Progenitor cell of endocrine pancreas (in vitro differentiated cells): ENCODE data around the gene DIAPH2. TPM values are rescaled to one million over a fixed set of nuclear protein-coding genes. Genes with fewer than 3 reads are reported as not detected.

Experiments
- DNase-seq: peaks from one replicate; pipeline ENCODE4 v3.0.0; 2021; ENCODE audit warnings: low spot score; ENCODE audit not compliant: unreplicated experiment
- H3K27ac Mint-ChIP-seq: 2 replicates; pipeline ENCODE4 v1.8.0; 2021; ENCODE audit warnings: mild to moderate bottlenecking, moderate library complexity, mixed read lengths
- H3K27me3 Mint-ChIP-seq: 2 replicates; pipeline ENCODE4 v1.8.0; 2021; ENCODE audit warnings: mixed read lengths
- H3K36me3 Mint-ChIP-seq: 2 replicates; pipeline ENCODE4 v1.8.0; 2022; ENCODE audit warnings: mixed read lengths; ENCODE audit not compliant: insufficient read depth
- H3K4me1 Mint-ChIP-seq: 2 replicates; pipeline ENCODE4 v1.8.0; 2021; ENCODE audit warnings: low read depth, mixed read lengths
- H3K4me3 Mint-ChIP-seq: 2 replicates; pipeline ENCODE4 v1.8.0; 2021; ENCODE audit warnings: low read depth, mild to moderate bottlenecking, moderate library complexity, mixed read lengths
- H3K9me3 Mint-ChIP-seq: 2 replicates; pipeline ENCODE4 v1.8.0; 2021; ENCODE audit warnings: low read depth, mixed read lengths
- total RNA-seq: library from RNA; stranded (reverse); gene quantifications from 2 replicates; pipeline ENCODE4 v1.2.1, GENCODE V29; 2021
- TF ChIP-seq, protein P1 (sequence below): fragments of 200-600 bp; sonication (generic); IDR thresholded peaks from one replicate; pipeline ENCODE4 v1.5.0; 2021; ENCODE audit warnings: antibody characterized with exemption, mild to moderate bottlenecking; ENCODE audit not compliant: unreplicated experiment

The DIAPH2 gene
- total RNA-seq, 1 donor from 2014 or later, result 29.7 TPM

DNA sequence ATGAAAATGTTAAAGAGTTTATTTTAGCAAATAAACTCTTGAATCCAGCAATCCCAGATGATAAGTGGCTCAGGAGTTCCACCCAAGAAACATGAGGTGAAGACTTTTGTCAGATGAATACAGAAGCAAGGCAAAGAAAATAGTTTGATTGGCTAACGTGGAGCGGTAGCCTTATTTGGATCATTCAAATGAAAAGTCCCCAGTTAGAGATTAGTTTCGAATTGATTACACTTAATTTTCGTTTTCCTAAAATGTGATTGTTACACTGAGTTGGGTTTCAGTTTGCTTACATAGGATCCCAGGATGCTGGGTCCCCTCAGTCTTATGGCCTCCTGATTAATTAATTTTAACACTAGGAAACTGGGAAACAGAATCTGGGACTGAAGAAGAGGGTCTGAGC is 122.7 kb downstream of the DIAPH2 start:
- DNase-seq, result no peak
- H3K4me1 Mint-ChIP-seq, result no peaks in the 10 kb centered on the region
- TF ChIP-seq, protein P1, sequence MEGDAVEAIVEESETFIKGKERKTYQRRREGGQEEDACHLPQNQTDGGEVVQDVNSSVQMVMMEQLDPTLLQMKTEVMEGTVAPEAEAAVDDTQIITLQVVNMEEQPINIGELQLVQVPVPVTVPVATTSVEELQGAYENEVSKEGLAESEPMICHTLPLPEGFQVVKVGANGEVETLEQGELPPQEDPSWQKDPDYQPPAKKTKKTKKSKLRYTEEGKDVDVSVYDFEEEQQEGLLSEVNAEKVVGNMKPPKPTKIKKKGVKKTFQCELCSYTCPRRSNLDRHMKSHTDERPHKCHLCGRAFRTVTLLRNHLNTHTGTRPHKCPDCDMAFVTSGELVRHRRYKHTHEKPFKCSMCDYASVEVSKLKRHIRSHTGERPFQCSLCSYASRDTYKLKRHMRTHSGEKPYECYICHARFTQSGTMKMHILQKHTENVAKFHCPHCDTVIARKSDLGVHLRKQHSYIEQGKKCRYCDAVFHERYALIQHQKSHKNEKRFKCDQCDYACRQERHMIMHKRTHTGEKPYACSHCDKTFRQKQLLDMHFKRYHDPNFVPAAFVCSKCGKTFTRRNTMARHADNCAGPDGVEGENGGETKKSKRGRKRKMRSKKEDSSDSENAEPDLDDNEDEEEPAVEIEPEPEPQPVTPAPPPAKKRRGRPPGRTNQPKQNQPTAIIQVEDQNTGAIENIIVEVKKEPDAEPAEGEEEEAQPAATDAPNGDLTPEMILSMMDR, result no peak
- no peaks in the 10 kb centered on the region for H3K27me3 Mint-ChIP-seq
- H3K4me3 Mint-ChIP-seq, result no peak overlapping the region
- H3K27ac Mint-ChIP-seq, result peak overlapping the region; percentile 65
- H3K9me3 Mint-ChIP-seq, result peaks cover 3% of the 10 kb centered on the region
- peaks cover 13% of the 10 kb centered on the region for H3K36me3 Mint-ChIP-seq

DNA sequence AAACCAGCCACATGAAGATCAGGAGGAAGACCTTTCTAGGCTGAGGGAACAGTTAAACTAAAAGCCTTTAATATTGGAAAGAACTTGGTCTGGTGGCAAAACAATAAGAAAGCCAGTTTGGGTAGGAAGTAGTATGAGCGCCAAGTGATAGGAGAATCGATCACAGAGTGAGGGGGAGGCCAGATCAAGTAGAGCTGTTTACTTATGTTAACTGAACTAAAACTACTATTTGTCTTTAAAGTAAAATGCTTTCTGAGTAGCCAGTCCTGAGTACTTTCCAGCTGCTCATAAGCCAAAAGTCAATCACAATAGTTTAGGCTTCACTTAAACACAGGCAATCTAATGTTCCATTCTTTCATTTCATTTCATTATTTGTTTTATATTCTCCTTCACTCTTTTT is 136.3 kb downstream of the DIAPH2 start:
- H3K9me3 Mint-ChIP-seq, result peaks cover 10% of the 10 kb centered on the region
- H3K4me3 Mint-ChIP-seq, result peak overlapping the region; percentile 11
- TF ChIP-seq, protein P1, result no peak
- peak overlapping the region; percentile 58 for H3K27ac Mint-ChIP-seq
- peaks cover 24% of the 10 kb centered on the region for H3K4me1 Mint-ChIP-seq
- peaks cover 9% of the 10 kb centered on the region for H3K36me3 Mint-ChIP-seq
- DNase-seq, result no peak
- H3K27me3 Mint-ChIP-seq, result no peaks in the 10 kb centered on the region

DNA sequence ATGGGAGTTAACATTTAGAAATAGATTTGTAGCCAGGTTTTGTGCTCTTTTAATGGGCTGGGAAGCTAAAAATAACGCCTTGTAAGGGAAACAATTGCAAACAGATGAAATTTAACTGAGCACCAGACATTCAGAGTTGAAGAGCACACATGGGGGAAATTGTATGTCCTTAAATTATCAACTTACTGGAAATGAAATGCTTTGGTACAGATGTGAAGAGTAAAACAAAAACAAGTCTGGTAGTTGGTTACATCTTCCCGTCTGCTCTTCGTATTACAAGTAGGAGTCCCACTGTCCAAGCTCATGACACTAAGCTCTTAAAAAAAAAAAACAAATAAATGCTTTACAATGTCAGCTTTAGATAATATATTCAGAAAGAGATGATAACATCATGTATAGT is 139.5 kb downstream of the DIAPH2 start:
- Mint-ChIP-seq H3K36me3 (no peaks in the 10 kb centered on the region), H3K27me3 (no peaks in the 10 kb centered on the region), H3K9me3 (no peaks in the 10 kb centered on the region), H3K27ac (no peak overlapping the region), H3K4me1 (peaks cover 28% of the 10 kb centered on the region), H3K4me3 (no peak overlapping the region)
- DNase-seq, result no peak
- TF ChIP-seq, protein P1, result no peak

DNA sequence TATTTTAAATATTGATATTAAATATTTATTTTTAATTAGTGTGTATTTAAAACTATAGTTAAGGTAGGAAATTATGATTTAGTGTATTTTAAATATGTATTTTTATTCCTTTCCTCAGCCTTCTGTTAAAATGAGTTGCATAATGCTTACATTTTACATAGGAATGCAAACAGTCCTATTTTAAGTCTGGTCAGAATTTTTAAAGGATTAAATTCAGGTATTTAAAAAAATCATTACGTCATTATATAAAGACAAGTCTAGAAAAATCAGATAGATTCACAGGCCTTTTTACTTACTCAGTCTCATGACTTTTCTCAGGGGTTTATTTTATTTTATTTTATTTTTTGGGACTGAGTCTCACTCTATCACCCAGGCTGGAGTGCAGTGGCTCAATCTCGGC is 148.7 kb downstream of the DIAPH2 start:
- TF ChIP-seq, protein P1, result no peak
- peaks cover 22% of the 10 kb centered on the region for H3K4me1 Mint-ChIP-seq
- H3K9me3 Mint-ChIP-seq, result no peaks in the 10 kb centered on the region
- no peak for DNase-seq
- H3K27ac Mint-ChIP-seq, result no peak overlapping the region
- H3K4me3 Mint-ChIP-seq, result no peak overlapping the region
- H3K36me3 Mint-ChIP-seq, result no peaks in the 10 kb centered on the region
- no peaks in the 10 kb centered on the region for H3K27me3 Mint-ChIP-seq

DNA sequence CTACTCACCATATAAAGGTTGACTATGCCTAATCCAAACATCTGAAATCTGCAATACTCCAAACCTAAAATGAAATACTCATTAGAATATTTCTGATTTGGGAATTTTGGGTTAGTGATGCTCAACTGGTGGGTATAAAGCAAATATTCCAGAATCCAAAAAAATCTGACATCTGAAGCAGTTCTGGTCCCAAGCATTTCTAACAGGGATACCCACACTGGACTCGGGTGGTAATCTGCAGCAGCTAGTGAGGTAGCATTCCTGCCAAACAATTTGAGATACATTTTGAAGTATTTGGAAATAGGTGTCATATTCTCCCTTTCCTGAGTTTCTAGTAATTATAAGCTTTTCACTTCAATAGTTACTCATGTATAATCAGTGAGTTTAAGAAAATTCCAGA is 149.5 kb downstream of the DIAPH2 start:
- Mint-ChIP-seq H3K27me3 (no peaks in the 10 kb centered on the region), H3K9me3 (no peaks in the 10 kb centered on the region), H3K4me3 (no peak overlapping the region), H3K27ac (no peak overlapping the region), H3K36me3 (no peaks in the 10 kb centered on the region), H3K4me1 (peaks cover 23% of the 10 kb centered on the region)
- no peak for DNase-seq
- TF ChIP-seq, protein P1, result no peak
